Calu3 (cell line): ENCODE results near the gene PRKAG2. TPM values are rescaled to one million over a fixed set of nuclear protein-coding genes. Genes with fewer than 3 reads are reported as not detected.

Source experiments
- BruUV-seq: library from RNA; stranded (reverse); fragments of 400-500 nt; replicated peaks from 2 replicates; lab custom pipeline; 2021; lab: Mats Ljungman, UMichigan
- CTCF ChIA-PET: fragments of 300-600 bp; sonication (Branson Sonifier 250); formaldehyde crosslinking; loops from one replicate; lab custom pipeline; 2022; ENCODE audit warnings: antibody characterized with exemption; lab: Charles Lee
- DNase-seq: peaks from one replicate; pipeline ENCODE4 v3.0.0; 2022
- H3K27ac Mint-ChIP-seq: one replicate; pipeline ENCODE4 v1.8.0; 2022; ENCODE audit warnings: mixed read lengths; ENCODE audit not compliant: unreplicated experiment
- H3K27me3 Mint-ChIP-seq: one replicate; pipeline ENCODE4 v1.8.0; 2022; ENCODE audit warnings: mixed read lengths; ENCODE audit not compliant: unreplicated experiment
- H3K36me3 Mint-ChIP-seq: one replicate; pipeline ENCODE4 v1.8.0; 2022; ENCODE audit warnings: mild to moderate bottlenecking, moderate library complexity, mixed read lengths; ENCODE audit not compliant: insufficient read depth, unreplicated experiment
- H3K4me1 Mint-ChIP-seq: one replicate; pipeline ENCODE4 v1.8.0; 2022; ENCODE audit warnings: mild to moderate bottlenecking, low read depth, mixed read lengths; ENCODE audit not compliant: unreplicated experiment
- H3K4me3 Mint-ChIP-seq: one replicate; pipeline ENCODE4 v1.8.0; 2022; ENCODE audit warnings: mild to moderate bottlenecking, low read depth, moderate library complexity, mixed read lengths; ENCODE audit not compliant: unreplicated experiment
- H3K9me3 Mint-ChIP-seq: one replicate; pipeline ENCODE4 v1.8.0; 2022; ENCODE audit warnings: low read depth, mixed read lengths; ENCODE audit not compliant: unreplicated experiment
- CTCF ChIP-seq: fragments of 200-600 bp; IDR thresholded peaks from one replicate; pipeline ENCODE4 v1.8.0; 2022; ENCODE audit warnings: antibody characterized with exemption; ENCODE audit not compliant: unreplicated experiment
- intact Hi-C: fragments of 100-400 bp; cut with micrococcal nuclease; formaldehyde crosslinking; loops from one replicate; pipeline ENCODE4 v1.10.0; 2022; ENCODE audit not compliant: unreplicated experiment
- total RNA-seq: library from RNA; stranded (reverse); gene quantifications from 2 replicates; pipeline ENCODE4 v1.2.3, GENCODE V29; 2022

PRKAG2 gene
- total RNA-seq, 1 experiment from 2014 or later, result 22.4 TPM

GRCh38 chr7:151761957-151762356, 115.0 kb downstream of the PRKAG2 start:
- Mint-ChIP-seq H3K27ac (no peak overlapping the region), H3K27me3 (peaks cover 17% of the 10 kb centered on the region), H3K36me3 (no peaks in the 10 kb centered on the region), H3K9me3 (no peaks in the 10 kb centered on the region), H3K4me1 (peaks cover 13% of the 10 kb centered on the region), H3K4me3 (no peak overlapping the region)
- no peak for DNase-seq
- no TSS peak for BruUV-seq
- intact Hi-C loops, result no loop called here
- CTCF ChIA-PET, result interaction anchor here (1.7 kb wide), 1 partner anchor 136 kb away, joined by 4 read pairs; no protein-coding TSS in a partner anchor
- no peak for TF ChIP-seq CTCF

GRCh38 chr7:151761231-151761630, 115.7 kb downstream of the PRKAG2 start:
- no peak for TF ChIP-seq CTCF
- Mint-ChIP-seq H3K36me3 (peaks cover 3% of the 10 kb centered on the region), H3K4me1 (peaks cover 20% of the 10 kb centered on the region), H3K4me3 (no peak overlapping the region), H3K27me3 (peaks cover 9% of the 10 kb centered on the region), H3K9me3 (no peaks in the 10 kb centered on the region), H3K27ac (no peak overlapping the region)
- intact Hi-C loops, result no loop called here
- CTCF ChIA-PET, result interaction anchor here (1.7 kb wide), 1 partner anchor 135 kb away, joined by 4 read pairs; no protein-coding TSS in a partner anchor
- peak; percentile 59 for DNase-seq
- no TSS peak for BruUV-seq

GRCh38 chr7:151759591-151760042, 117.3 kb downstream of the PRKAG2 start:
- Mint-ChIP-seq H3K27me3 (no peaks in the 10 kb centered on the region), H3K36me3 (peaks cover 7% of the 10 kb centered on the region), H3K4me1 (peaks cover 36% of the 10 kb centered on the region), H3K27ac (no peak overlapping the region), H3K4me3 (no peak overlapping the region), H3K9me3 (no peaks in the 10 kb centered on the region)
- peak; percentile 93 for TF ChIP-seq CTCF
- intact Hi-C loops, result loop anchor here (1.0 to 5.0 kb wide), 3 partner anchors 133 to 297 kb away; no protein-coding TSS in a partner anchor
- DNase-seq, result peak; percentile 80
- CTCF ChIA-PET, result interaction anchor here (0.5 to 1.9 kb wide), 7 partner anchors 12 to 311 kb away, joined by 3 to 4 read pairs (median 3); no protein-coding TSS in a partner anchor
- BruUV-seq, result no TSS peak

- H3K36me3 Mint-ChIP-seq, result peaks cover 7% of the 10 kb centered on the region
- no peaks in the 10 kb centered on the region for H3K27me3 Mint-ChIP-seq
- intact Hi-C loops, result loop anchor here (1.0 to 5.0 kb wide), 3 partner anchors 133 to 297 kb away; no protein-coding TSS in a partner anchor
- no peaks in the 10 kb centered on the region for H3K9me3 Mint-ChIP-seq
- H3K27ac Mint-ChIP-seq, result no peak overlapping the region
- DNase-seq, result no peak
- peaks cover 44% of the 10 kb centered on the region for H3K4me1 Mint-ChIP-seq
- CTCF ChIA-PET, result interaction anchor here (0.6 to 1.9 kb wide), 7 partner anchors 13 to 310 kb away, joined by 3 to 4 read pairs (median 3); no protein-coding TSS in a partner anchor
- H3K4me3 Mint-ChIP-seq, result no peak overlapping the region
- no TSS peak for BruUV-seq
- TF ChIP-seq CTCF, result no peak
These were observed 118.0 kb downstream of the PRKAG2 start for GRCh38 chr7:151758622-151759540.
